Fibroblast of skin of abdomen (primary cell): ENCODE data around the gene DSTN.

Experiments used
- DNase-seq: peaks from one replicate; pipeline ENCODE4 v3.0.0-alpha.2; 2013

DSTN gene

DNA sequence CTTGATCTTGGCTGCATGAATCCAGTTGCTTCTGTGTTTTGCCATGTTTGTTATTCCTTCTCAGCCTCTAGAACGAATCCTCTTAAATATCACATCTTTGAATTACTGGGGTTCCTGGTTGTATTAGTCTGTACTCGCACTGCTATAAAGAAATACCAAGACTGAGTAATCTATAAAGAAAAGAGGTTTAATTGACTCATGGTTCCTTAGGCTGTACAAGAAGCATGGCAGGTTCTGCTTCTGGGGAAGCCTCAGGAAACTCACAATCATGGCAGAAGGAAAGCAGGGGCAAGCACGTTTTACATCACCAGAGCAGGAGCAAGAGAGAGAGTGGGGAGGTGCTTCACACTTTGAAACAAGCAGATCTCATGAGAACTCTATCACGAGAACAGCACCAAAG is 20.7 kb upstream of the DSTN start:
- no peak for DNase-seq

DNA sequence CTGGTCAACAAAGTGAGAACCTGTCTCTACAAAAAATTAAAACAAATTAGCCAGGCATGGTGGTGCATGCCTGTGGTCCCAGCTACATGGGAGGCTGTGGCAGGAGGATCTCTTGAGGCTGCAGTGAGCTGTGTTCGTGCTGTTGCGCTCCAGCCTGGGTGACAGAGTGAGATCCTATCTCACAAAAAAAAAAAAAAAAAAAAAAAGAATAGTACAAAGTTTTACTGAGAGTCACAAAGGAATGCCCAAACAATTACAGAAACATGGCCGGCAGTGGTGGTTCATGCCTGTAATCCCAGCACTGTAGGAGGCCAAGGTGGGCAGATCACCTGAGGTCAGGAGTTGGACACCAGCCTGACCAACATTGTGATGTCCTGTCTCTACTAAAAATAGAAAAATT is 14.8 kb upstream of the DSTN start:
- DNase-seq, result no peak

DNA sequence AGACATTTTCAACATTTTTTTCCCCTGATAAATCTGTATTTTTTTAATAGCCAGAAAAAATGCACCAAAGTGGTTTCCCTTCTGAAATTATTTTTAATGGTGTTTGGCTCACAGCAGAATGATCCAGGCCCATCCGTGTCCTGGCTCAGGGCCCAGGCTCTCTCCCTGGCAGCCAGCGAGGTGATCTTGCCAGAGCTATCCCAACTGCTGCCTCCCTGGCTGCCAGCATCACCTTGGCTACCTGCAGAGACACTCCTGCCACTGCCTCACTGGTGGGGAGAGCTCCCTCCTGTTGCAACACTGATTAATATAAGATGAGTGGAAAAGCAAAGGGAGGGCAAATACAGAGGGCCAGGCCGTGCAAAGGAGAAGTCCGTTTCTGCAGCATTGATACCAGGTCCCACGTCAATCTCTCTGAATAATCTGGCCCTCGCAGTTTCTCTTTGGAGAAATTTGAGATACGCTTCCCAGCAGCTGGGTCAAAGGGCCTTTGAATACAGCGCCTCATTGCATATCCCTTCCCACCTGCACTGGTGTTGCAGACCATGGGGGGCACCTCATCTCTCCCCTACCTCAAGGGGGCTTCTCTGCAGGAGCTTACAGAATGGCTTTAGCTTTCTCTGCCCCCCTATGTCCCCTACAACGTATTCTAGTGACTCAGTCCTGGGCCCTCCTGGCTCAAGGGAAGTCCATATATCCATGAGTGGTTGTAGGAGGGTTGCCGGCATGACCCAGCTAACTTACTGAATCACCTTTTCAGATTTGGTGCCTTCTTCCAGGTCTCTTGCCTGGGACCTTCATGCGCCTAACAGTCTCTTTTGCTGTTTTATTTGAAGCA is 12.8 kb upstream of the DSTN start:
- DNase-seq, result peak; percentile 57

DNA sequence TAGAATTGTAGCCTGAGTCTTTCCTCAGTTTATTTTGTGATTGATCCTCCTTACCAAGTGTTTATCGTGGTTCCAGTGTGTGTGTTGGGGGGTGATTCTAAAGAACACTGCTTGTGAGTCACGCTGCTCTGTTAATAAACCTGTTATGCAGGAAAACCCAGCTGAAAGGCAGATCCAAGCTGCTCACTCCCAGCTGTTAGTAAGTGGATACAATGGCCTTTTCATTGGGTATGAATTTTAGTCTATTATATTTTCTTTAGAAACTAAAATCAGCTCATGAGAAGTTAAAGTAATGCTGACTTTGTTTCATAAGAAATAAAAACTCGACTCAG is 12.2 kb upstream of the DSTN start:
- DNase-seq, result peak; percentile 76

DNA sequence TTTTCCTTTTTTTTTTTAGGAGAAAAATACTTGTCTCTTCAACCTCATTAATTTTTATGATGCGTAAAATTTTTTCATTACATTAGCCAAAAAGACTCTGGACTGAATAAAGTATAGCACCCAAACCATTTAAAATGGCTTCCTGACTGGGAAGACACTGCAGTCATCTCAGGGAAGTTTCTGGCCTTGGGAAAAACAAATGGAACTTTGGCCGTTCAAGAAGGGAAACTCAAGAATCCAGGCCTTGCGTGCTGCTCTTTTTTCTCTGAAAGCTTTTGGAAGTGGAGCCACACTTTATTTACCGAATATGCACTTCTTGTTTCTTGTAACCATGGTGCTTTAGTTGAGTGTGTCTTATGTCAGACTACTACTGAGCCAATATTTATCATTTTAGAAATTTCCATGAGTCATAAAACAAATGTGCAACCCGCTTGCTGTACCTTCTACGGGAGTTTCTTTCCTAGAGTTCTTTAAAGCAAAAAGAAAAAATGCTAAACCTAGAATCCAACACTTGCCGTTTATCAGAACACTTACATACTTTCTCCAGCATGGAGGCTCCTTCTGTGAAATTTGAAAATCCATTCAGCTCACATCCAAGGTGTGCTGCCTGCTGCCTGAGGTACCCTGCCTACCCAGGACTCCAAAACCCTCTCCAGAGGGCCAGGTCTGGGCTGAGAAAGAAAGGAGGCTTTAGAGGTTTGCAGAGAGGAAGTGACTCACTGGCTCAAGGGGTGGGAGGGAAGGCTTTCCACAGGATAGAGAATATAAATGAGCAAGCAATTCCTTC is 11.5 kb upstream of the DSTN start:
- peak; percentile 80 for DNase-seq

DNA sequence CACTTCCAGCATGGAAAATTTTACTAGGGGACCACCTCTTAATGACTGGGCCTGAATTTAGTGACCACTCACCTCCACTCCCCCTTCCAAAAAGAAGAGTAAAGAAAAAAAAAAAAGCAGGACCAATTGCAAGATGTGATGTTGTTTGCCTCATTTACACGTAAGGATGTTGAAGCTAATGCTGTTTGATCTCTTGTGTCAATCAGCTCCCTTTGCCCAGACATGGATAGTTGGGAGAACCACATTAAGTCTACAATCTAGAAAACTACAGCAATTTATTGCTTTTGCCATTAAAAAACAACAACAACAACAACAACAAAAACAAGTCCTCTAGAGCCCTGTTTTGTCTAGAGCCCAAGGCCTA is 11.0 kb upstream of the DSTN start:
- DNase-seq, result no peak

DNA sequence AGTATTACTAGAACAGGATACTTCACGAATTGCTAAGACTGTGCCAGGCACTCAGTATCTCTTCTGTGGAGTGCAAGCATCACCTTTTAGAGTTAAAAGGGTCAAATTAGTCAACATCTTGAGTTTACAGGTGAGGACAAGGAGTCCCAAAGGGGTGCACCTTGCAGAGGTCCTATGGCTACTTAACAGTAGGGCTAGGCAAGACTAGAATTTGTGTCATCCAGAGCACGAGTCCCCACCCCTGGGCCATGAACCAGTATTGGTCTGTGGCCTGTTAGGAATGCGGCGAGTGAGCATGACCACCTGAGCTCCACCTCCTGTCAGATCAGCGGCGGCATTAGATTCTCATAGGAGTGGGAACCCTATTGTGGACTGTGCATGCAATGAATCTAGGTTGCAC is 10.5 kb upstream of the DSTN start:
- DNase-seq, result no peak

DNA sequence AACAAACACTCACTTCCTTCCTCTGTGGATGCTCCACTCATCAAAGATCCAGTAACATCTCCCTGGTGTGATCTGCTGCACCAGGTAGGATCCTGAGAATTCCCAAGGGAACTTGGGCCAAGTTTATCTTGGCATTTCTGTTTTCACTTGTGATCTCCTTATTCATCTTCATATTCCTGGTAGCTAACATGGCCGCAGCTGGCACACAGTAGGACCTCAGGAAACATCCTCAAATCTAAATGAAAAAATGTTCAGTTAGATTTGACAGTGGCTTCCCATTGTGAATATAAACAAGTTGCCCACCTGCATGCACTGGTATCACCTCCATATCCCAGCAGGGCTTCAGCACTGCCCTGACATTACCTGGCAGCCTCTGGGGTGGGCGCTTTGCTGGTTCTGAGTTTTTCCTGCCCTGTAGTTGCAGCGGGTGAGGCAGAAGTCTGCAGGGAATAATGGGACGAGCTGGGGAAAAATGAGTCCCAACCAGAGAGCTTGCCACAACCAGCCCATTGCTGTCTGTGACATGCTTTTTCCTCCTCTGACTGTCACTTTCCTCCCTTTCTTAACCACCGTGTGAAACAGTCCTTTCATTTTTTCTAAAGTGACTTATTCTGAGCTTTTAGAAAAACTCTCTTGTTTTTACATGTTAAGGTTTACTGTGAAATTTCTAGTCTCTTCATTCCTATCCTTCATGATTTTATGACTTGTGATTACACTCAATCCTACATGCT is 9.4 kb upstream of the DSTN start:
- no peak for DNase-seq

DNA sequence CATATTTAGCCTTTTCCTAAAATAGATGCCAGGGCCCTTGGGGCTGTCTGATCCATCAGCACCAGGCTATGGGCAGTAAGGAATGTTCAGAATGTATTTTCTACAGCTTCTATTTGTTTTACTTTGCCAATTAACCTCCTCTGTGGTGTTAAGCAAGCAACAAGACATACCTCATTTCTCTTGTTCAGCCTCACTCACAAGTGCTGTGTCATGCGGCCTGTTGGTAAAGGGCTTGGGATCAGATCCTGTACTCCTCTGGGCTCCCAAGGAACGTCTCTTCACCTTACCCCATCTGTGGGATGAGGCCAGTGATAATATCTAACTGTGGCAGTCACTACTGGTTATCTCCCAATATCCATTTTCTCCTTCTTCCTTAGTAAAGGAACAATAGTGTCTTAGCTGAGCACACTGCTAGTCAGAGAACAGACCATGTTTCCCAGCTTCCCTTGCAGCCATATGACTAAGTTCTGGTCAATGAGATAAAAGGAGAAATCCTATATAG is 7.0 kb upstream of the DSTN start:
- peak; percentile 84 for DNase-seq

DNA sequence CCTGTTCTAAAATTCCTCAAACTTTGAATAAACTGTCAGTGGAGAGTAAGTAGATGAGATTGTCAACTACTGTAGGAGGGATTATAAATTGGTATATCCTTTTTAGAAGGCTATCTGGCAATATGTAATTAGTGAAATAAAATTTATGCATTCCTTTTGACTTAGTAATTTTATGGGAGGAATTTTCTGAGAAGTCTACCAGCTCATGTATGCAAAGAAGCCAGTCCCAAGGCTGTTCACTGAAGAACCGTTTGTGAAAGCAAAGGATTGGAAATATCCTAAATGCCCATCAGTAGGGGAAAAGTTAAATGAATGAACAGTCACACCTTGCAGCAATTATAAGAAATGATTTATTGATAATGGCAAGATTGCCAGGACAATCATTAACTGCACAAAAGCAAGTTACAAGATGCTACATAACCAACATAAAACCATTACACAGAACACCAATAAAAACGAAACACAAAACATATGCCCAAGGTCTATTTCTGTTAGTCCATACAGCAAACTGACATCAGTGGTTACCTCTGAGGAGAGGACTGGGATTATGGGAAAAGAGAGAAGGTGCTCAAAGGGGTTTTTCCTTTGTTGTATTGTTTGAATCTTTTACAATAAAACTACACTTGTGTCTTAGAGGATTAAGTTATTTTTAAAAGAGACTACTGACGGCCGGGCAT is 4.6 kb upstream of the DSTN start:
- peak; percentile 65 for DNase-seq

DNA sequence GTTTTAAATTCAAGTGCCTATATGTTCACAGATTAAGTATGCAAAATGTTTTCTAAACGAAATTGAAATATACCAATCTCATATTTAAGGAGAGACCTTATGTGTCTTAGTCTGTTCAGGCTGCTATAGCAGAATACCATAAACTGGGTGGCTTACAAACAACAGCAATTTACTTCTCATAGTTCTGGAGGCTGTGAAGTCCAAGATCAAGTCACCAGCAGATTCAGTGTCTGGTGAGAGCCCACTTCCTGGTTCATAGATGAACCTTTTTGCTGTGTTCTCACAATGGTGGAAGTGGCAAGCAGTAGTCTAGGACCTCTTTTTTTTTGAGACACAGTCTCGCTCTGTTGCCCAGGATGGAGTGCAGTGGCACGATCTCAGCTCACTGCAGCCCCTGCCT is 3.5 kb upstream of the DSTN start:
- DNase-seq, result no peak

DNA sequence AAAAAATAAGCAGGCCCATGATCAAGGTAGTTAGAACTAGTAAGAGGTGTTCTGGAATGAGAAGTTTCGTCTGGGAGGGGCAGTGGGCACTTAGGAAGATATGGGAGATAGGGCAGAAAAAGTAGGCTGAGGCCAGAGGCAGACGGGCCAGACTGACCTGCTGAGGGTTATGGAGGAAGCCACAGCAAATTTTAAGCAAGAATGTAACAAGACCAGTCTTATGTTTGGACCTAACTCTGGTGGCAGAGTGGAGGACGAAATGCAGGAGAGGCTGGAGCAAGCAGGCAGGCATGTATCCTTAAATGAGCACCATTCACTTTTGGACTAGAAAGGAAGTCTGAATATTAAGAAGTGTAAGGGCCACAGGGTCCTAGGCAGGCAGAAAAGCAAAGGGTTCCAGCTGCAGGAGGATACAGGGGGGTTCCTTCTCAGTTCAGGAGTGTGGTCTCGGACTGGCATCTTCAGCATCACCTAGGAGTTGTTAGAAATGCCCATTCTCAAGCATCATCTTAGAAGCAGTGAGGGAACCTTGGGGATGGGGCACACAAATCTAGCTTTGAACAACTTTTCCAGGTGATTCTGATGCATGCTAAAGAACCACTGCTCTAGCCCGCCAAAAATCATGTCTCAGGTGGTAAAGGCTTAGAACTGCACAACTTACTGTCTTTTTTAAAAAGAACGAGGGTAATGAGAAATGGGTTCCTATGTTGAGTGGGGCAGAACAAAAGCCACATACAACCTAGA is 1.7 kb upstream of the DSTN start:
- no peak for DNase-seq

DNA sequence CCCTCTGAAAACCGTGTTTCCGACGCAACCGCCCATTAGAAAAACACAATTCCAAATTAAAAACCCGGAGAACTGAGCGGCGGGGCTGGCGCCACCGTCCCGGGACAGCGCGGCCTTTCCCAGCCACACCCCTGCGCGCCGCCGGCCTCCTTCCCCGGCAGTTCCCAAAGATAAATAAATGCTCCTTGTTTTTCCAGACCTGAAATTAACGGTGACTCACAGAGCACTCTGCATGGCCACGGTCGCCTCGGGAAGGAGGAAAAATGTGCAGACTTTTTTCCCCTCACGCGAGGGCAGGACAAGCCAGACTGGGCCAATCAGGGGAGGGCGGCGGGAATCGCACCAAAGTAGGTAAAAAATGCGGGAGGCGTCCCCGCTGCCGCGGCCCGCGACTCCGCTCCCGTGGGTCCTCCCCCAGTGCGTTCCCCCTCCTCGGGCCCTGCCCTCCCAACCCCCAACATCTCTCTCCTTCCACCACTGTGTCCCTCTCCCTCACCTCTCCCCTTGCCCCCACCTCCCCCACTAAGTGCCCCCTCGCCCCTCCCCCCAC is 828 bp upstream of the DSTN start:
- DNase-seq, result peak; percentile 99

DNA sequence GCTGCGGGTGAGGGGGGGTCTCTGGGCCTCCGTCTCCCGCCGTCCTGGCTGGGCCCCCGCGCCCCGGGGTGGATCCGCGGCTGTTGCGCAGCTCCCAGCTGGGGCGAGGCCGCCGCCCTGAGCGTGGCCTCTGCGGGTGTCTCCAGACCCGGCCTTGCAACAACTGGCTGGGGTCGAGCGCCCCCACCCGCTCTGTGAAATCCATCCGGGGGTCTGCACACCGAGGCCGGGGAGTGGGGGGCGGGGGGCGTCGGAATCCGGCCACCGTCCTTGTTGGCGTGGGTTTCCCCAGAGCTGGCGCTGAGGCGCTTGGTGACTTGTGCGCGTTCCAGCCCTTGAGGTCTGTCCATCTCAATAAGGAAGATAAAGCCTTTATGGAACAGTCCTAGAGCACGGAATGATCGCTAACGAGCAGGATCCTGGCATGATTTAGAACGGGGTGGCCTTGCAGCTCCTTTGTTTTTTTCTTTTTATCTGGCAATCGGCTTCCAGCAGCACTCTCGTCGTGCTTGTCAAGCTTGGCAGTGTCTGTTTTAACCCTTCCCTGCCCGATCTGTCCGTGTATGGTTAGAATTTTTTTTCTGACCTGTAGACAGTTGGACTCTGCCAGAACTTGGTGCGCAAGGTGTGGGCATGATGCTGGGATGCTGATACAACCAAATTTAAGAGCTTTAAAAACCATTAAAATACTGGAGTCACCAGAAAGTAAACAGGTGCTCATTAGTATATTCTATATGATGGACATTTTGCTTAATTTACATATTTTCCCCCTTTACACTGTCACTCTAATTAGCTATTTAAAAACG is 675 bp downstream of the DSTN start:
- DNase-seq, result peak; percentile 33

DNA sequence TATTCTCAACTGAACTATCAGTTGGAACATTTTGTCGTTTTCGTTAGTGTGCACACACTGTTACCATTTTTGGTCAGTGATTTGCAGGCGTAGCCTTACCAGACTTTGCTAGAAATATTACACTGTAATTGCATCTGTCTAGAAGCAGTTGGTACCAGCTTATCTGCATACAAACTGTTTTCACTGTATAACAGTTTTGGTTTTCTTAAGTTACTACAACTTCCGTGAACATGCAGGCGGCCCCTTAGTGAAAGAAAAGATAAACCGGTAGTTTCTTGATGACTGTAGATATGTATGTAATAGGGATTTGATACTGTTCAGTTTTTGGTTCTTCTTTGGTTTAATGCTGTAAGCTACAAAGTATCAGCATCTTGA is 1.3 kb downstream of the DSTN start:
- DNase-seq, result no peak

DNA sequence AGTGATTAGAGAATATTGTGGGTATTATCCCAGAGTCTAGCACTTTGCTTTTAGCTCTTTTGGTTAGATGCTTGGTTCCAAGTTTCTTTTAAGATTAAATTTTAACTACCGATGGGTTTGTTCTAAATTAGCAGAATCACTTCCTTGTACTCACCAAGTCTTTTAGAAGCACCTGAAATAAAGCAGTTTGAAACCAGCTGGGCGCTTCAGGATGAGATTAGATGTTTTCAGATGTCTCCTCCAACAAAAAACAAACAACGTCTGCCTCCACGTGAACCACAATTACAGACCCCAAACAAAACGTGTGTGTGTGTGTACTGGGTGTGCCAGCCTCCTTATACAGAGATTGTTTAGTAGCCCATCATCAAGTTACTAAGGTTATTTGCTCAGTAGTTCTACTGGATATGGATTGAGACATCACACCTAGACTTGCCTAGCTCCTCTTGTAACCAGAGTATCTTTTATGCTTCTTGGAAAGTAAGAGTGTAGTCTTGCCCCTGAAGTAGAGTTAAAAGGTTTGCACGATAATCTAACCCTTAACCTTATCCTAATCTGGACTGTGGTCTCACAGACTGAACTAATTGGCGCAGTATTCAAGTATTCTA is 2.3 kb downstream of the DSTN start:
- DNase-seq, result no peak

DNA sequence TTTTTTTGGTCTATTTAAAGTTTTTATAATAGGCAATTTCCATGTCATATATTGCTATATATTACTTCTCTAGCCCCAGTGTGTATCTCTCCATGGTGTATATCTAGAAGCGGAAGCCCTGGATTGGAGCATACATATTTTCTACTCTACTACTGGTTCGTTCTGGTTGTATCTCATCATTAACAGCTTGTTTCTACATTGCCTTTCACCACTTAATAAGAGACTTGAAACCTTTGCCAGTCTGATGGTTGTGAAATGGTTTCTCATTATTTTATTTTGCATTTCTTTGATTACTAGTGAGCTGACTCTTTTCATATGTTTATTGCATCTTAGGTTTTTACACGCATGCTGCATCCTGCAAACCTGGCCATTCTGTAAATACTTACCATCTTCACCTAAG is 3.6 kb downstream of the DSTN start:
- DNase-seq, result no peak

DNA sequence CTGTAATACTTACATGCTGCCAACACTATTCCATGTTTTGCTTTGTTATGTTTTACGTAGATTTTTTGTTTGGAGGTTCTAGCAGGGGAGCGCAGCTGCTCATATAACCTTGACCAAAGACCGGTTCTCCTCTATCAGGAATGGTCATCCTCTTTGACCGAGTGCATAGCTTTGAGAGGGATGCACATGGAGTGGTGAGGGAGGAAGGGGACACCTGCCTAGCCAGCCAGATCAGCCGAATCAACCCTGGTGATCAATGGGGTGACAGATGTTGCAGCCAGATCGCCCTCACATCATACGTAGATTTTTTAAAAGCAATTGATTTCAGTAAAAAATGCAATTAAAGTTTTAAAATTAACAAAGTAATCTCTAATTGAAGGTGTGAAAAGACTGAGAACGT is 6.3 kb downstream of the DSTN start:
- DNase-seq, result no peak

DNA sequence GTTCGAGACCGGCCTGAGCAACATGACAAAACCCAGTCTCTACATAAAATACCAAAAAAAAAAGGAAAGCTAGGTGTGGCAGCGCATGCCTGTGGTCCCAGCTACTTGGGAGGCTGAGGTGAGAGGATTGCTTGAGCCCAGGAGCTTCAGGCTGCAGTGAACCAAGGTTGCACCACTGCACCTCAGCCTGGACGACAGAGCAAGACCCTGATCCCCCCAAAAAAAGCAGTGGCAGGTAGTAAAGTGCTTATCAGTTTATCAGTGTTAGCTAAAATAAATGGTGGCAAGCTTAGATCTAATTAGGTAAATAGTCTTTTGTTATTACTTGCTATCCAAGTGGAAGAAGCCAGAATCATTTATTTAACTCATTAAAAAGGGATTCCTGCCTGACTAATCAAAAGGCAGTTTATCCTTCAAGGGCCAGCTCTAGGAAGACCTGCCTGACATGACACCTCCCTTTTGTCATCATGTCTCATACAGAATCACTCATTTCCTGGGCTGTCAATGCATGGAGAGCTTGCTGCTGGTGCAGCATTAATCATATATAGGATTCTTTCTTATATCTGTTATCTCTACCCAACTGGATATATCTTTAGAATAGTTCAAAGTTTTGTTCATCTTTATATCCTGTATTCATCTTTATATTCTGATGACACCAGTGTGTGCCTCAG is 9.6 kb downstream of the DSTN start:
- no peak for DNase-seq

DNA sequence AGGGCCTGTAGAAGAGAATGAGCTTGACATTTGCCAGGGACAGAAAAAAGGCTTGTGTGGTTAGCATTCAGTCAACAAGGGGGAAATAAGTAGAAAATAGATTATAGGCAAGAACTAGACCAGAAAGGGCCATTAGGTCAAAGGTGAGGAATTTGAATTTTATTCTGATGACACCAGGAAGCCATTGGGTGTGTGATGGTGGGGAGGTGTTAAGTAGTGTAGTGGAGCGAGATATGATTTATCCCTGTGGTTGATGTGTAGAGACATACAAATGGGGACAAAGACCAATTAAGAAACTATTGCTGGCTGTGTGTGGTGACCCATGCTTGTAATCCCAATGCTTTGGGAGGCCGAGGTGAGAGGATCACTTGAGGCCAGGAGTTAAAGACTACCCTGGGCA is 11.0 kb downstream of the DSTN start:
- no peak for DNase-seq
